Measurements from ENCODE around the gene CLIC3.
A peak's percentile ranks its signal among the peaks of the same experiment; 100 is the strongest.

CLIC3 gene

DNA sequence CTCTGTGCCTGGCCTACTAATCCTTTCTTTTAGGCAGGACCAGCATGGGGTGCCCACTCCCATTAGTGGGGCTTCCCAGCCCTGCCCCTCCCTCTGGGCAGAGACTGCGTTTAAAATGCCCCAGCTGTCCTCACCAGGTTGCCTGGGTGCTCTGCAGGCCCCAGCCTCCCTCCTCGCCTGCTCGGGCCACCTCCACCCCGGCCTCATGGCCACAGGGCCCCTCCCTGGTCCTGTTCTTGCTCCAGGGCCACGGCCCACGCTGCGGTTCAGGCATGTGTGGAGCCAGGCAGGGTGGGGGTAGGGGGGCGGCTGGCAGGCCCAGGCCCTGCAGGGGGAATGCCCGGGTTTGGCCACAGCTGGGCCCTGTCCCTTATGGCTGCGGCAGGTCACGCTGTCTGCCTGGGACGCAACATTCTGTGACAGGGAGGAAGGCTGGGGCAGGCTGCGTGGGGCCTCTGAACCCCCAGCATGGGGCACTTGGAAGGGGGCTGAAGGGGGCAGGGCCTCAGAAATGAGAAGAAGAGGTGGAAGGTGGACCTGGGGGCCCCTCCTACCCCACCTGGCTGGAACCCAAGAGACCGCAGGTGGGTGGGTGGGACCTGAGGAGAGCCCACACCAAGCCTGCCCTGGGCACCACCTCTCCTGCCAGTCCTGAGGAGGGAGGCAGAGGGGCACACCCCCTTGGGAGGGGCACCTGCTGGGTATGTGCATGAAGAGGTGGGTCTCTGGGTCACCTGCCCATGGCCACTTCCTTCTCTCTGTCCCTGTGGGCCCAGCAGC lies 44.6 kb downstream of the CLIC3 start, which contains the start of gene LCN12:
Gene LCN12 (plus strand): TSS at position 733 of the 780 bp plus-strand sequence. CDS start 55 bp downstream, outside the sequence.
- DNase-seq (ENCODE audit: low read depth in 3 of 3): no peak

DNA sequence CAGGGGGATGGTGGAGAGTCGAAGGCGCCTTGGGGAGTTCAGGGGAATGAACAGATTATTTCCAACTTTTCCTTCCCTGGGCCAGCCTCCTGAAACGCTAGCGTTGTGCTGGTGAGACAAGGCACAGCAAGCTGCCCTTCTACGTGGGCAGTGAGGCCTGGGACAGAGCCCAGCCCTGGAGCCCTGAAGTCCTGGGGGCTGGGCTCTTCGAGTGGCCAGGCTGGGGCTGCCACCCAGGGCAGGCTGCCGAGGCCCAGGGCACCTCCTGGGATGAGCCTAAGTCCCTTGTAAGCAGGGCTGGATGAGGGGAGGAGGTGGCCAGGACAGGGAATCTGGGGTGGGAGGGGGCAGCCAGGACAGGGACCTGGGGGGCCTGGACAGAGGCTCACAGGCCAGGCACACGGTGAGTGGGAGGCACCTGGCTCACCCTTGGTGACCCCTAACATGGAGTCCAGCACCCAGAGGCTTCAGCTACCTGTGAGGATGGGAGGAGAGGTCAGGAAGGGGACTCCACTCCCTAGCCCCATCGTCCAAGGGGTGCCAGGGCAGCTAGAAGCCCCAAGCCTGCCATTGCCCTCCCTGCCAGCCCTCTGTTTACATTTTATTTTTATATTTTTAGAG lies 45.6 kb downstream of the CLIC3 start:
- DNase-seq (ENCODE audit: low read depth in 3 of 3): no peak

DNA sequence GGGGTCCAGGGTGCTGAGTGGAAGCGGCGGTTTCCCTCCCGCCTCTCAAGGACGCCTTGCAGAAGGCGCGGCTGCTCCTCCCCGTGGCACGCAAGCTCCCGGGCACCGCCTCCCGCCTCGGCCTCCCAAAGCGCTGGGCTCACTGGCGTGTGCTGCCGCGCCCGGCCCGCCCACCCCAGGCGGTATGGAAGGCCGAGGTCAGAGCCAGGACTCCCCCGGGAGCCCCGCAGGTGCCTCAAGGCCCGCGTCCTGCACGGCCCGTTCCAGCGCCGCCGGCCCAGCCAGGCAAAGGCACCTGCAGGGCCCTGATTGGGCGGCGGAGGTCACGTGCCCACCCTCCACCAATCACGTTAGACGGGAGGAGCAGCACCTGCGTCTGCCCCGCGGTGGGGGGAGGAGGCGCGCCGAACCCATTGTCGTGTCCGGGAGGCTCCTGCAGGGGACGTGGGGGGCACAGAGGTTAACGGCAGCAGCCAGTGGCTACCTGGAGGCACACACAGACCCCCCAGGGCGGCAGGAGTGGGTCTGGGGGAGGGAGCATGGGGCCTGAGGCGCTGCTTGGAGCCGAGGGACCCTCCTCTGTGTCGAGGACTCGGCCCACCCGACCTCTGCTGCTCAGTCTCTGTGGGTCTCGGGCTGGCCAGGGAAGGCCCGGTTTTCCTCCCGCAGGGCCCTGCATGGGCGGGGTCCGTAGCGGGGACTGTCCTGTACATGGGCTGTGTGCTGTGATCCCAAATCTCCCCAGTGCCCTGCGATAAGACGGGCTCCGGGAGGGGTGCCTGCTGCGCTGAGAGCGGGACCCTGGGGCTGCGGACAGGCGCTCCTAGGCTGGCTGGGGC lies 46.3 kb downstream of the CLIC3 start:
- peak; percentile 93 to 96 (median 93) for DNase-seq (ENCODE audit: low read depth in 3 of 3)

DNA sequence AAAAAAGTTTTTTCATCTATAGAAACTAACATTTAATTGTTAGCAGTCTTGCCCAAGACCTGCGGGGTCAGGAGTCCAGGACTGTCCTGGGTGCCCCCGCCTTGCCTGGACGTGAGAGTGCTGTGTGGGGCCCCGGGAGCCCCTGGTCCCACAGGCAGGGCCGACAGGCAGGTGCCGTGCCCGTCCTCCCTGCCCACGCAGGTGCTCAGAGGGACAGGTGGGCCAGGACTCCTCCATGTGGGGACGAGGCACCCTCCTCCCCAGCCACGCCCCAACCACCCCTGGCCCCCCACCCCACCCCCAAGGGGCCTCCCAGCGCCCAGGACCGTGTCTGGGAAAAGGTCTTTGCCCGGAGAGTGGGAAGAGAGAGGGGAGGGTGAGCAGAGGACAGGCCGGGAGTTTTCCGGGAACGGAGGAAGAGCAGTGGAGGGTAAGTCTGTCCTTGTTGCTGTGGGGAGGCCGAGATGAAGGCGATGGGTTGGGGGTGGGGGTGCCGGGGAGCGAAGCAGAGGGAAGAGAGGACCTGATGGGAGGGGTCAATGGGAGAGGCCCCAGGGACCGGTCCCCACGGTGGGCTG lies 47.0 kb downstream of the CLIC3 start:
- no peak for DNase-seq (ENCODE audit: low read depth in 3 of 3)

DNA sequence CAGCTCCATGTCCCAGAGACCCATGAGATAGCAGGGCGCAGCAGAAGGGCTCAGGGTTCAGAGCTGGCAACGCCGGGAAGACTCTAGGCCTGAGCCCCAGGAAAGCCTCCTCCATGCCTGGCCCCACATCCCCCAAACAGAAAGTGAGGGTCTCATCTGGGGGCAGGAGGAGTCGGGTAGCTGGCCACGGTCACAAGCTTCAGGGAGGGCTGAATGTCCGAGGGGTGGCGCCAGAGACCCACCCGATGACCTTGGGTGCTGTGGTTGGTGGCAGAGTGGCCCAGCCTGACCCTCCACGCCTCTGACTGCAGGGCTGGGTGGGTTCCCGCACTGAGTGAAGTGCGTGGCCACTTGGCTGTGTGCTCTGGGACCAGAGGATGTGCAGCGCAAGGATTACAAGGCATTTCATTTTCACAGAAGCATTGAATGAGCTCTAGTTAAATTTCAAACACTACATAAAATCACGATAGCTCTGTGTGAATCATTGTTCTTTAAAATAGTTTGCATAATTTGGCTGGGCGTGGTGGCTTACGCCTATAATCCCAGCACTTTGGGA lies 48.3 kb downstream of the CLIC3 start:
- no peak for DNase-seq (ENCODE audit: low read depth in 3 of 3)

DNA sequence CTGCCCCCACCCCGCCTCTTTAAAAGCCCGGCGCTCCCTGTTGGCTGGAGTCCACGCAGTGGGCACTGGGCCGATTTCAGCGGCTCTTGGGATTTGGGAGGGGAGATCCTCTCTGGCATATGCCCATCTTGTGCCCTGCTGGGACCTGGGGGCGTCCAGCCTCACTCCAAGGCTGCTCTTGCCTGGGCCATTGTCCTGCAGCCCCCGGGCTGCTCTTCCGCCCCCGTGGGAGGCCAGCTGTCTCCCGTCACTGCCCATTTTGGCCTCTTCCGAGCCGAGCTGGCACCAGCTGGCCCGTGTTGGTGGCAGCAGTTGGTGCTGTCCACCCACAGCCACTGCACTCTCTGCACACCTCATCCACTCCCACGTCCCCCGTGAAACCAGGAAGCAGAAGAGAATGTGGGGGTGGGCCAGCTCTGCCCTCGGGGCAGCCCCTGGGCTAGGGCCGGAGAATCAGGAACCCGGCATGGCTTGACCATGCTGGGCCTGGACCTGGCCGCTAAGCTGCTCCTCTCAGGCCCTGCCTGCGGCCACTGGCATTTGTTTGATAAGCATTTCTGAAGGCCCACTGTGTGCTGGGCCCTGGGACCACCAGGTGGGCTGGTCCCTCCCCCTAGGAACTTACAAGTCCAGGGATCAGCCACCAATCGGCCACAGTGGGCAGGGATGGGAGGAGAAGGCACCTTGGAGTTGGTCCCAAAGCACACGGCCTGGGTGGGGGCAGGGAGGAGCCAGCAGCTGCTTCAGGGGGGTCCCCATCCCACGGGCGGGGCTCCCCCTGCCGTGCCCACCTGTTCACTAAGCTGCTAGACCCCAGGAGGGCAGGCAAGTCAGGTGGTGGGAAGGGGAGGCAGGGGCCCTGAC lies 49.1 kb downstream of the CLIC3 start:
- DNase-seq (ENCODE audit: low read depth in 3 of 3): no peak

DNA sequence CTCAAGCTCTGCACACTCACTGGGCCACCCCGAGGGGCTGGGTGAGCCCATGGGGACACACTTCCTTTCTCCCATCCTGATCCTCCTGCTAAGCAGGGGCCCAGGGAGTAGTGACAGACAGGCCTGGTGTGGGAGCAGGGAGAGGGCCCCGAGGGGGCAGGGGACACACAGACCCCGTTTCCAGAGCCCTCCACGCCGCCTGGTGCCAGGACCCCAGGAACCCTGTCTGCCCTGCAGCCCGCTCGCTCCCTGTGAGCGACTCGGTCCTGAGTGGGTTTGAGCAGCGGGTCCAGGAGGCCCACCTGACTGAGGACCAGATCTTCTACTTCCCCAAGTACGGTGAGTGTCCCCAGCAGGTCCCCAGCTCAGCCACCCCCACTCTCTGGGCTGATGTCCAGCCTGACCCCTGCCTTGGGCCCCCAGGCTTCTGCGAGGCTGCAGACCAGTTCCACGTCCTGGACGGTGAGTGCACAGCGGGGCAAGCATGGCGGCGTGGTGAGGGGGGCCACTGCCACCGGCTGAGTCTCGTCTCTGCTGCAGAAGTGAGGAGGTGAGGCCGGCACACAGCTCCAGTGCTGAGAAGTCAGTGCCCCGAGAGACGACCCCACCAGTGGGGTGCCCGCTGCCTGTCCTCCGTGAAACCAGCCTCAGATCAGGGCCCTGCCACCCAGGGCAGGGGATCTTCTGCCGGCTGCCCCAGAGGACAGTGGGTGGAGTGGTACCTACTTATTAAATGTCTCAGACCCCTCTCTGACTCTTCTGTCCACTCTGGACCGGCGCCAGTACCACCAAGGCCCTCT lies 49.9 kb downstream of the CLIC3 start:
- no peak for DNase-seq (ENCODE audit: low read depth in 3 of 3)

DNA sequence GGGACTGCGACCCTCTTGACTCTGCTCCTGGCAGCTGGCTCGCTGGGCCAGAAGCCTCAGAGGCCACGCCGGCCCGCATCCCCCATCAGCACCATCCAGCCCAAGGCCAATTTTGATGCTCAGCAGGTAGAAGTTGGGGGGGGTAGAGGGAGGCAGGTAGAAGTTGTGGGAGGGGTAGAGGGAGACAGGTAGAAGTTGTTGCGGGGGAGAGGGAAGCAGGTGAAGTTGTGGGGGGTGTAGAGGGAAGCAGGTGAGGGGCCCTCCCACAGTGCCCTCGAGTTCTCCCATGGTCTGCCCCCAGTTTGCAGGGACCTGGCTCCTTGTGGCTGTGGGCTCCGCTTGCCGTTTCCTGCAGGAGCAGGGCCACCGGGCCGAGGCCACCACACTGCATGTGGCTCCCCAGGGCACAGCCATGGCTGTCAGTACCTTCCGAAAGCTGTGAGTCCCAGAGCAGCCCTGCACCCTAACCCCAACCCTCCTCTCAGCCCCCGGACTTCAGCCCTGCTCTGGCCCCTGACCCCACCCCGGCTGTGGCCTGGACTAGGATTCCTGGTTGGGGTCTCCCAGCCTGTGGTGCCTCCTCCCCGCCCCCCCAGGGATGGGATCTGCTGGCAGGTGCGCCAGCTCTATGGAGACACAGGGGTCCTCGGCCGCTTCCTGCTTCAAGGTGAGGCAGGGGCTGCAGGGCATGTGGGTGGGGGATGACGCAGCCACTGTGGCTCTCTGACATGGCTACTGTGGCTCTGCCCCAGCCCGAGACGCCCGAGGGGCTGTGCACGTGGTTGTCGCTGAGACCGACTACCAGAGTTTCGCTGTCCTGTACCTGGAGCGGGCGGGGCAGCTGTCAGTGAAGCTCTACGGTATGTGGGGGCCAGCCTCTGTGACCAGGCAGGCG lies 50.8 kb downstream of the CLIC3 start:
- no peak for DNase-seq (ENCODE audit: low read depth in 3 of 3)
